Erythroblast (primary cell): ENCODE measurements around the gene KIF16B.
"Not testable (repeated sequence)": the region's sequence is repeated elsewhere in the genome, so short reads cannot be mapped to it uniquely, and the experiment has no call there.

ENCODE experiments used
- DNase-seq, 2 experiments: peaks; one replicate each; lab custom pipeline; 2025; lab: John Stamatoyannopoulos, UW
- GATA1 ChIP-seq: IDR thresholded peaks from 2 replicates; pipeline ENCODE4 v1.6.1; 2011; ENCODE audit warnings: low read depth, mild to moderate bottlenecking, control low read depth, low read length, moderate library complexity
- POLR2A ChIP-seq: IDR thresholded peaks from 2 replicates; pipeline ENCODE4 v1.6.1; 2011; ENCODE audit warnings: mild to moderate bottlenecking, low read length

KIF16B gene

DNA sequence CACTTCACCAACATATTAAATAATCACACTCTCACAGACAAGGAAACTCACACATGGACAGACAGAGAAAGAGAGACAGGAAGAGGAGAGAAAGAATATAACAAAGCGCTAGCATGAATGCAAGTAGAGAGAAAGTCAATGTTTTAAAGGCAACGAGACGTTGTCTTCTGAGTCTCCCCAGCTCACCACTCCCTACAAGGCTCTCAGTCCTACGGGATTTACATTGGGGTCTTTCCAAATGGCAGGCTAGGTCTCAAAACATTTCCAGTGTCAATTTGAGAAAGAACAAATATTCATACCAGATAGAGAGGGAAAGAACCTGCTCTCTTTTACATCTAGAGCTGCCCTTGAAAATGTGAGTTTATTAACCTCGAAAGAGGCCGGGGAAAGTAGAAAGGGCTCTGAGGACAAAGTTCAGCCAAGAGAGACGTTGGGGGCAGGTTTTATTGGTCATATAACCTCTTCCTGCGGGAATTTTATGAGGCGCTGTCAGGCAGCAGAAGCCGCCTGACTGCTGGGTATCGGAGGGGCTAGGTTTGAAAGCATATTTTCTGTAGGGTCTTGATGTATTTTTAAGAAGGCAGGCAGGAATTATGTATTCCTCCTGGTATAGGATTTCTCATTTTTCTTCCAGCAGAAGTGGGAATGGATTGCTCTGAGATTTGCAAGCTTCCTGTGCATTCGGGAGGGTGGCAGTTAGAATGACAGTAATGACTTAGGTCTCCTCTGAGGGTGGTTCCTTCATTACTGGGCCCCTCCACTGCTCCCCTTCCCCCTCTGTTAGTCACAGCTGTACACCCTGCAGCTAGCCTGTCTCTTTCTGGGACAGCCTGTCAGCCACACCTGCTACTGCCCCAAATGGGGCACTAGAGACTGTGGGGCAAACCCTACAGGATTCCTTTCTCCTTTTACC, 34.4 kb upstream of the KIF16B start:
- DNase-seq: no peak
- TF ChIP-seq GATA1 (no peak), POLR2A (no peak)

DNA sequence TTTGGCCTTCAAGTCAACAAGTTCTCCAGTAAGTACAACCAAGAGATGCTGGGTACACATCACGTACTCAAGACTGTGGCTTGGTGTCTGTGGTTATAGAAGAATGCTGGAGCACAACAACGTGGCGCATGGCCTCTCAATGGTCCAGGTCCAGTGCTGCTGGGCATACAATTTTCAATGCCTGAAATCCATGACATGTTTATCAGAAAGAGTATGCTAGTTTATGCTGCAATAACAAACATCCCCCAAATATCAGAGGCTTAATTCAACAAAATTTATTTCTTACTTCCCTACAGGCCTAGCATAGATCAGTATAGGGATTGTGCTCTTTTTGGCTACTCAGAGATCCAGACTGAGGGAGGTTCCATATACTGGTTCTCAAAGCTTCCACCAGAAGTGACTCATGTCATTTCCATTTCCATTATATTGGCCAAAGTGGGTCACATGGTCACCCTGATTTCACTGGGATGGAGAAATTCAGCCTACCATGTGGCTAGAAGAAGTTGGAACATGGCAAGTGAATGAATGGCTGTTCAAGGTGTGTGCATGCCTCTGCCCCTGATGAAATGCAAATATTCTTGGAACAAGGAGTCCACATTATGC, 33.3 kb upstream of the KIF16B start:
- TF ChIP-seq POLR2A (no peak), GATA1 (no peak)
- DNase-seq: no peak

- DNase-seq: no peak
- no peak for TF ChIP-seq GATA1
- TF ChIP-seq POLR2A: no peak
These were observed 27.8 kb upstream of the KIF16B start for GRCh38 chr20:16601047-16601446.

GRCh38 chr20:16599257-16599656, 26.0 kb upstream of the KIF16B start:
- TF ChIP-seq POLR2A (no peak), GATA1 (no peak)
- DNase-seq: no peak

- DNase-seq: no peak
- TF ChIP-seq GATA1 (no peak), POLR2A (no peak)
These were observed 23.7 kb upstream of the KIF16B start for GRCh38 chr20:16596991-16597390.

DNA sequence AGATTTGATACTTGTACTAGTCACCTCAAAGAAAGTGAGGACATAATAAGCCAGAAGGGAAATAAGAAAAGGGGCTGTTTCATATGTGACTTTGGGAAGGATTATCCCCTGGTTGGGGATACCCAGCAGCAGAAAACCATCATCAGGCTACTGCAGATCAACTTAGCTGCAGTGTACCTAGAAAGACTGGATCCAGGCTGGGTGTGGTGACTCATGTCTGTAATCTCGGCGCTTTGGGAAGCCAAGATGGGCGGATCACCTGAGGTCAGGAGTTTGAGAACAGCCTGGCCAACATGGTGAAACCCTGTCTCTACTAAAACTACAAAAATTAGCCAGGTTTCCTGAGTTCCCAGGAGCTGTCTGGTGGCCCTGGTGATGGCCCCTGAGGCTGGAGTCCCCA, 23.2 kb upstream of the KIF16B start:
- DNase-seq: not testable (repeated sequence)

GRCh38 chr20:16595376-16595775, 22.1 kb upstream of the KIF16B start:
- TF ChIP-seq GATA1: no peak
- no peak for TF ChIP-seq POLR2A
- DNase-seq: no peak

DNA sequence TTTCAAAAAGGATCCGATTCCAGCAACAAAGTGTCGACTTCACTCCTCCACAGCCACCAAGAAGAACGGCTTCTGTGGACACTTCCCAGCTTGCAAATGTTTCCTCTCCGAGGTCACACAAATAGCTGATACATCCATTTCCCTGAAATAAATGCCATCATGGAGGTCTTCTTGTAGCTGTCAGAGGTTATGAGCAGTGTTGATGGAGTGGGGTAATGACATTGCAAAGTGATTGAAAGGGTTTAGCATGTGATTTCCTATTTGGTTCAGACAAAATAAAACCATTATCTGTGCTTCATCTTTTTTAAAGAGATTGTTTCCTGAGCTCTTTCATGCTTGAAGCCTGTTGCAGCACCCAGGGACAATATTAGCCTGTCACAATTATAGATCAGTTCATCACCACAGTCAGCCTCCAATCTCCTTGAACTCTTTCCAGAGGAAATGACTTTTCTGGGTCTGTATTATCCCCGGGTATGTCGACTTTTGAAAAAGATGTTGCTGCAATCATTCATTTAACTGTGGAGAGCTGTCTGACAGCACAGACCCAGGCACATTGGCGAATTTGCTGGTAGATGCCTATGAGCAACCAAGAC, 16.9 kb upstream of the KIF16B start:
- no peak for DNase-seq
- no peak for TF ChIP-seq GATA1
- no peak for TF ChIP-seq POLR2A

DNA sequence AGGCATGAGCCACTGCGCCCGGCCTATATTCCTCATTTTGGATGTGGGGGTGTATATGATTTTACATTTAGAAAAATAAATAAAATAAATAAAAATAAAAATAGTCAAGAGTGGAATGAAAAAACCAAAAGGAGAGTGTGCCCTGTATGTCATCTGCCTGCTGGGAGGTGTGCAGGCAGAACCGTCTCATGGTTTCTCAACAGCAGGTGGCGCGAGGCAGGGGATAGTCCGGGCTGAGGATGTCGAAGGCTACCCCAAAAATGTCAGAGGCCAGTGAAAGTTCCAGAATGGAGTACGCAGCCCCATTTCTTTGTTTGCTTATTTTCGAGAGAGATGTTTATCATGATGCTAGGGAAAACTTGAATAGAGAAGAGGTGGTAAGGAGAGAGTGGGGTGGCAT, 16.4 kb upstream of the KIF16B start:
- TF ChIP-seq POLR2A: no peak
- no peak for TF ChIP-seq GATA1
- no peak for DNase-seq

GRCh38 chr20:16588241-16588640, 15.0 kb upstream of the KIF16B start:
- TF ChIP-seq POLR2A (no peak), GATA1 (no peak)
- DNase-seq: no peak

DNA sequence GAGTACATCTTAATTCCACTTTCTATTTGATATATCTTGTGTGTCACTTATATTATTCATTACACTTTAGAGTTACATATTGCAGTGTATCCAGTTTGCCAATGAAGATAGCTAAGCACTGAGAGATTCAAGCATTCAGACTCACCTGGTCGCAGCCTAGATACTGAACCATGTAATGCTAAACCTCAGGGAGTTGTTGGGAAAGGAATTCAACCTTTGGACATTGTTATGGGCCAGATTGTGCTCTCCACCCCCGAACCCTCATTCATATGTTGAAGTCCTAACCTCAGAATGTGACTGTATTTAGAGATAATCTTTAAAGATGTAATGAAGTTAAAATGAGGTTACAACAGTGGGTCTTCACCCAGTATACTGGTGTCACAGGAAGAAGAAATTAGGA, 13.8 kb upstream of the KIF16B start:
- no peak for DNase-seq
- TF ChIP-seq POLR2A (no peak), GATA1 (no peak)

- no peak for TF ChIP-seq GATA1
- no peak for TF ChIP-seq POLR2A
- DNase-seq: no peak
These were observed 10.2 kb upstream of the KIF16B start for GRCh38 chr20:16583474-16583873.

DNA sequence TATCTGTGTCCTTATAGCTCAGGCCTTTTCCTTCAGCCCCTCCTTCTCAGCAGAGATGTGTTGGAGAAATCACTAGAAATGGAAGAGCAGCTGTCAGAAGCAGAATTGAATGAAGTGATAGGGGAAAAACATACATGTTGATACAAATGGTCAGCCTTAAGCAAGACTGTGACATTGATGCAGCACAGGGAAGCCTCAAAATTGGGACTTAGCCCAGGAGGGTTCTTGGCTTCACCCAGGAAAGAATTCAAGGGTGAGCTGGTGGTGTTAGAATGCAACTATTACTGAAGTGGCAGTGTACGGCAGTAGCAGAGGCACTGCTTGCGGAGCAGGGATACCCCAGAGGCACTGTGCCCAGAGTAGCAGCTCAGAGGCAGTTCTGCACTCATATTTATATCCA, 8.0 kb upstream of the KIF16B start:
- no peak for TF ChIP-seq GATA1
- no peak for TF ChIP-seq POLR2A
- DNase-seq: no peak

- TF ChIP-seq GATA1 (no peak), POLR2A (no peak)
- no peak for DNase-seq
These were observed 7.4 kb upstream of the KIF16B start for GRCh38 chr20:16580620-16581019.

DNA sequence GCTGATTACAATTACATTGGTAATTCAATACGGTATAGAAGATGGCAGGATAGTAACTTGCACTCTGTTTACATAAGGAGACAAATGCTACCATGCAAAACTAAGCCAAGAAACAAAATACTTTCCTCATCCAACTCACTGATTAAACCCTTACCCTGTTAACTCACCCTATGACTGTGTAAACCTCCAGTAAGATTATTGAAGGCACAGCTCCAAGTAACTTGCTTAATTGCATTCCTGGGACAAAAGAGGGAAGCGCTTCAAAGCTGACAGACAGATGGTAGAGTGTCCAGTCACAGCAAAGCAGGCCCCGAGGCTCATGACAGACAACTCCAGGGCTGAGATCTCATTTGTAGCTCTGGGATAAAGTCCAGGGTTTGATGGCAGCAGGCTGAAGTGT, 6.9 kb upstream of the KIF16B start:
- no peak for DNase-seq
- TF ChIP-seq POLR2A: no peak
- no peak for TF ChIP-seq GATA1
